GM13976 (cell line): ENCODE results near the gene TMC3.

Source experiments
- DNase-seq: peaks from one replicate; pipeline ENCODE4 v3.0.0; 2012; ENCODE audit warnings: low spot score
- CTCF ChIP-seq: IDR thresholded peaks from 2 replicates; pipeline ENCODE4 v1.5.1; 2012; ENCODE audit warnings: borderline replicate concordance, mild to moderate bottlenecking; ENCODE audit not compliant: insufficient read depth; ENCODE audit errors: extremely low read depth, missing control alignments, control extremely low read depth
- in situ Hi-C: fragments of 300-500 bp; cut with MboI; formaldehyde crosslinking; loops from one replicate; pipeline ENCODE4 v1.12.0; 2022; ENCODE audit warnings: low sequenced_read_pairs, mixed read lengths, inconsistent platforms; ENCODE audit not compliant: unreplicated experiment

The TMC3 gene

GRCh38 chr15:81322676-81323253 lies 51.2 kb downstream of the TMC3 start:
- TF ChIP-seq CTCF: no peak
- in situ Hi-C loops: no loop called here
- no peak for DNase-seq

GRCh38 chr15:81321667-81322066 lies 52.3 kb downstream of the TMC3 start:
- DNase-seq: no peak
- in situ Hi-C loops: no loop called here
- no peak for TF ChIP-seq CTCF

GRCh38 chr15:81317642-81318017 lies 56.4 kb downstream of the TMC3 start:
- in situ Hi-C loops: no loop called here
- DNase-seq: no peak
- TF ChIP-seq CTCF: no peak

- in situ Hi-C loops: no loop called here
- no peak for DNase-seq
- TF ChIP-seq CTCF: no peak
Measured at GRCh38 chr15:81316267-81316666, 57.7 kb downstream of the TMC3 start.

- no peak for DNase-seq
- TF ChIP-seq CTCF: no peak
- in situ Hi-C loops: no loop called here
Measured at GRCh38 chr15:81315452-81316175, 58.4 kb downstream of the TMC3 start.

- in situ Hi-C loops: no loop called here
- no peak for TF ChIP-seq CTCF
- DNase-seq: no peak
Measured at GRCh38 chr15:81314378-81314777, 59.6 kb downstream of the TMC3 start.
